Right hindlimb (tissue), 1 donor: ENCODE measurements around the gene TPRG1L.
A peak's percentile ranks its signal among the peaks of the same experiment; 100 is the strongest.
"Not testable (repeated sequence)": the region's sequence is repeated elsewhere in the genome, so short reads cannot be mapped to it uniquely, and the experiment has no call there.

Experiments used
- DNase-seq: peaks from one replicate; pipeline ENCODE4 v3.0.0-alpha.2; 2018

The TPRG1L gene

GRCh38 chr1:3624200-3625136 is at the start of gene TPRG1L:
Gene TPRG1L (plus strand): TSS chr1:3625015. CDS start chr1:3625073, 58 bp downstream.
- DNase-seq, result peak; percentile 99

DNA sequence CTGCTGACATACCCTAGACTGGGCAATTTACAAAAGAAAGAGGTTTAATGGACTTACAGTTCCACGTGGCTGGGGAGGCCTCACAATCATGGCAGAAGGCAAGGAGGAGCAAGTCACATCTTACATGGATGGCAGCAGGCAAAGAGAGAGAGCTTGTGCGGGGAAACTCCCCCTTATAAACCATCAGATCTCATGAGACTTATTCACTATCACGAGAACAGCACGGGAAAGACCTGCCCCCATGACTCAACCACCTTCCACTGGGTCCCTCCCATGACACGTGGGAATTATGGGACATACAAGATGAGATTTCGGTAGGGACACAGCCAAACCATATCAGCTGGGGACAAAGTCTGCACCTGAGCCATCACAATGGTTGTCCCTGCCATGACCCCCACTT is 49.3 kb upstream of the TPRG1L start:
- not testable (repeated sequence) for DNase-seq

DNA sequence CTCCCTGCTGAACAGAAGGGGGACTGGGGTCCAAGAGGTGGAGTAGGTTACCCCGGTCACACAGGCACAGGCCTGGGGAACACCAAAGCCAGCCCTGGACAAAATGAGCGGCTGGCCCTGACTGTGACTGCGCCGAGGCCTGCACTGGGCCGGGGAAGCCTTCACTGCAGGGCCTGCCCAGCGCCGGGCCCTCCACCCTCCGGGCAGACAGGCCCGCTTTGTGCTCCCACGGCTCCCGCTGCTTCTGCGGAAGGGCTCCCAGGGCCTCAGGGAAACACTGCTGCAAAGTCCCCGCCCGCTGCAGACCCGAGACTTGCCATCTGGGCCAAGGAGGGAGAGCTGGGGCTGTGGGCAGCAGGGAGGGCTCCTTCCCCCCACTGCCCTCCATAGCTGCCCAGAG is 48.8 kb upstream of the TPRG1L start:
- DNase-seq, result no peak

- peak; percentile 70 for DNase-seq
These were observed 47.5 kb upstream of the TPRG1L start for GRCh38 chr1:3577300-3577699.

- no peak for DNase-seq
These were observed 46.9 kb upstream of the TPRG1L start for GRCh38 chr1:3577711-3578432.

DNA sequence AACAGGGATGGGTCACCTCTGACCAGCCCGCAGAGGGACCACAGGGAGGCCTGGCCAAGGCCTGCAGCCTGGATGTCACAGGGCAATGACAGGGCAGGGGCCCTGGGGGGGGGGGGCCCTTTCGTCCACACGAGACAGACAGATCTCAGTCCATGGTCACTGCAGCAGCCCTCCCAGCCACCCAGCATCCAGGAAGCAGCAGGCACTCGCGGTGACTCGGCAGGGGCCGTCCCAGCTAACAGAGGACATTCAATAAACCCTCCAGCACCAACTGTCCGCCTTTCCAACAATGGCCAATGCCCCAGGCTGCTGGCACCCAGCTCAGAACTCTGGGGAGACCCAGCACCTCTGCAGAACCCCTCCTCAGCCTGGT is 46.4 kb upstream of the TPRG1L start:
- DNase-seq, result no peak

GRCh38 chr1:3578906-3579305 is 45.9 kb upstream of the TPRG1L start:
- no peak for DNase-seq

- no peak for DNase-seq
These were observed 45.2 kb upstream of the TPRG1L start for GRCh38 chr1:3579626-3580025.

- no peak for DNase-seq
These were observed 44.6 kb upstream of the TPRG1L start for GRCh38 chr1:3580231-3580630.

GRCh38 chr1:3581296-3582036 is 43.3 kb upstream of the TPRG1L start:
- DNase-seq, result no peak

DNA sequence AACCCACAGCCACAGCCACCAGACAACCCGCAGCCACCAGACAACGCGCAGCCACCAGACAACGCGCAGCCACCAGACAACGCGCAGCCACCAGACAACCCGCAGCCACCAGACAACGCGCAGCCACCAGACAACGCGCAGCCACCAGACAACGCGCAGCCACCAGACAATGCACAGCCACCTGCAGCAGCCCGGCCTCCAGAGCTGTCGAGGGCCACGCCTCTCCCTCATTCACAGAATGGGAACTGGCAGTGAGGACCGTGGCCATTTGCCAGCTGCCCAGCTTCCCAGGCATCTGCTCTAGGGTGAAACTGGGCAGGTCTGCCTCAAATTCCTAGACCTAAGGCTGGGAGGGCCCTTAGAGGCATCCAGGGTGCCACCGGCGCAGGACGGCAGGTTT is 41.1 kb upstream of the TPRG1L start:
- not testable (repeated sequence) for DNase-seq

GRCh38 chr1:3584915-3585314 is 39.9 kb upstream of the TPRG1L start:
- no peak for DNase-seq

DNA sequence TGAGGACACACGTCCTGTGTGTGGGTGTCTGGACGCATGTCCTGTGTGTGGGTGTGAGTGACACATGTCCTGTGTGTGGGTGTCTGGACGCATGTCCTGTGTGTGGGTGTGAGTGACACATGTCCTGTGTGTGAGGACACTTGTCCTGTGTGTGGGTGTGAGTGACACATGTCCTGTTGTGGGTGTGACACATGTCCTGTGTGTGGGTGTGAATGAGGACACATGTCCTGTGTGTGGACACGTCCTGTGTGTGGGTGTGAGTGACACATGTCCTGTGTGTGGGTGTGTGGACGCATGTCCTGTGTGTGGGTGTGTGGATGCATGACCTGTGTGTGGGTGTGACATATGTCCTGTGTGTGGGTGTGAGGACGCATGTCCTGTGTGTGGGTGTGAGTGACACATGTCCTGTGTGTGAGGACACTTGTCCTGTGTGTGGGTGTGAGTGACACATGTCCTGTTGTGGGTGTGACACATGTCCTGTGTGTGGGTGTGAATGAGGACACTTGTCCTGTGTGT is 39.4 kb upstream of the TPRG1L start:
- not testable (repeated sequence) for DNase-seq

DNA sequence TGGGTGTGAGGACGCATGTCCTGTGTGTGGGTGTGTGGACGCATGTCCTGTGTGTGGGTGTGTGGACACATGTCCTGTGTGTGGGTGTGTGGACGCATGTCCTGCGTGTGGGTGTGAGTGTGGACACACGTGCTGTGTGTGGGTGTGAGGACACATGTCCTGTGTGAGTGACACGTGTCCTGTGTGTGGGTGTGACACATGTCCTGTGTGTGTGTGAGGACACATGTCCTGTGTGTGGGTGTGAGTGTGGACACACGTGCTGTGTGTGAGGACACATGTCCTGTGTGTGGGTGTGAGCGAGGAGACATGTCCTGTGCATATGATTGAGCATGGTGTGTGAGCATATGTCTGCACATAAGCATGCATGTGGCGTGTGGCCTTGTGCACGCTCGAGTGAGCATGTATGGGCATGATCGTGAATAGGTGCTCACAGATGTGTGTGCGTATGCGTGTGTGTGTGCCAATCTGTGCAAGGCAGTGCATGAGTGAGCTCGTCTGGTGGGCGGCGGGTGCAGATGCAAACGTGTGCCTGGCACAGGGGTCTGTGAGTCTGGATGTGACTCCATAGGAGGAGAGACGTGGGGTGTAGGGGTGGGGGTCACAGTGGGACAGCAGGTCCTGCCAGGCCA is 38.8 kb upstream of the TPRG1L start:
- DNase-seq, result no peak

GRCh38 chr1:3586986-3587759 is 37.6 kb upstream of the TPRG1L start:
- no peak for DNase-seq

DNA sequence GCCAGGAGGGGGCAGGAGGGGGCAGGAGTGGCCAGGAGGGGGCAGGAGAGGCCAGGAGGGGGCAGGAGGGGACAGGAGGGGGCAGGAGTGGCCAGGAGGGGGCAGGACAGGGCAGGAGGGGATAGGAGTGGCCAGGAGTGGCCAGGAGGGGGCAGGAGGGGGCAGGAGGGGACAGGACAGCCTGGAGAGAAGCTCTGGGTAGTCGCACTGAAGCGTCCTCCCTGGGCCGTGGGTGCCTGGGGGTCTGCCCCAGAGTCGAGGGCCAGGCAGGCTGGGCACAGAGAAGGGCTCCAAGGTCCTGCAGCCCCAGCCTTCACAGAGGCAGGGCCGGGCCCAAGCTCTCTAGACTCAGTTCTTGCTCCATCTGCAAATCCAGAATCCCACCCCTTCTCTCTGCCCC is 36.4 kb upstream of the TPRG1L start:
- DNase-seq, result no peak

DNA sequence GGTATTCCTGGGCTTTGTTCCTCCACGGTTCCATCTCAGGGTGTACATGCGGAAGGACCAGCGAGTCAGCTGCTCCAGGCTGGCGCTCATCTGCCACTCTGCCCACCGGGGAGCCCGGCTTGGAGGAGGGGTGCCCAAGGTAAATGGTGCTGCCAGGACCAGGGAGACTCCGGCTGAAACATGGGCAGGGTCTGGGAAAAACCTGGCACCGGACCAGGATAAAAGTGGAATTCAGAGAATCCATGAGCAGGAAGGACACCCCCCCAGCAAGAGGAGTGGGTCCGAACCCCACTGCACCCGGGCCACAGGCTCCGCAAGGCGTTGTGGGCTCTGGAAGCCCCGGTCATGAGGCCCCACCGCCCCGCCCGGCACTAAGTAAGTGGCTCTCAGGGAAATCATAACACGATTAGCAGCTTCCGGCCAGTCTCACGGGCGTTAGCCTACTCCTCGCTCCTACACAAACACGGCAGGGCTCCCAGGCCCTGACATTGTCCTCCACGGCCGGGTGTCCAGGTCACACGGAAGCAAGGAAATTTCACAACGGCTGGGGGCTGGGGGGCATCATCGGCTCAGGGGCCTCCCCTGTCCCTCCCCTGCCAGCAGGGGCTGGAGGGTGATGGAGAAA is 34.6 kb upstream of the TPRG1L start:
- no peak for DNase-seq

GRCh38 chr1:3590951-3591865 is 33.6 kb upstream of the TPRG1L start:
- no peak for DNase-seq

DNA sequence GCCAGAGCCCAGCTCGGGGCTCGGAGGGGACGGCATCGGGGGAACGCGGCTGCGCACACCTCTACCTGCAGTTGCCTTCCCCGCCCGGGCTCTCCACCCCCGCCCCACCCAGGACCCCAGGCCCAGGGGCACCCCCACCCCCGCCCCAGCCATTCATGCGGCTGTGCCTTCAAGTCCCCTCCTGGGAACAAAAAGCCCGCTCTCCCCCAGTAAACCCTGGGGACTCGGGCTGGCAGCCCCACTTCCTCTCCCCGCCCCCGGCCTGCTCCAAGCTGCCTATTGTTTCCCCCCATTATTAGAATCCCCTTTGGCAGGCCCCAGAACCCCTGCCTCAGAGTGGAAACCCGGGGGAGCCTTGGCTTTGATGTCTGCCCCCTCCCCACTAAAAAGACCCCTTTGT is 31.5 kb upstream of the TPRG1L start:
- DNase-seq, result no peak

- DNase-seq, result no peak
These were observed 31.1 kb upstream of the TPRG1L start for GRCh38 chr1:3593745-3594144.
